ENCODE data around the gene KIAA1549. TPM values are rescaled to one million over a fixed set of nuclear protein-coding genes. Genes with fewer than 3 reads are reported as not detected.

KIAA1549 gene
- total and polyA plus RNA-seq, 11 donors, result 0.91 to 4.8 (median 2.0) TPM

- no peak for ATAC-seq
- DNase-seq, result no peak
- Histone ChIP-seq H3K4me3 (no peak overlapping the region), H3K36me3 (peaks cover 0 to 12% (median 0%) of the 10 kb centered on the region in 9 donors), H3K27me3 (no peaks in the 10 kb centered on the region), H3K27ac (no peak overlapping the region), H3K9me3 (peaks cover 0 to 5% (median 0%) of the 10 kb centered on the region in 12 donors), H3K4me1 (no peaks in the 10 kb centered on the region)
- WGBS, 4 donors, result 90 to 97% (median 95%) methylated on average over 4 of the region's 4 CpGs
- TF ChIP-seq POLR2A (IDR thresholded peaks at IDR 0.05) (no peak), CTCF (IDR thresholded peaks at IDR 0.05) (no peak)
- intact Hi-C loops (cut with DNase I), result no loop called here
Observed at GRCh38 chr7:138872576-138872975, 108.6 kb downstream of the KIAA1549 start.

- Histone ChIP-seq H3K9me3 (peaks cover 0 to 5% (median 0%) of the 10 kb centered on the region in 12 donors), H3K27ac (no peak overlapping the region), H3K27me3 (no peaks in the 10 kb centered on the region), H3K4me1 (no peaks in the 10 kb centered on the region), H3K4me3 (no peak overlapping the region), H3K36me3 (peaks cover 0 to 12% (median 0%) of the 10 kb centered on the region in 9 donors)
- ATAC-seq (no peak), DNase-seq (no peak)
- 96 to 98% (median 97%) methylated on average over 5 of the region's 5 CpGs for WGBS, 4 donors
- intact Hi-C loops (cut with DNase I), result no loop called here
- TF ChIP-seq CTCF (IDR thresholded peaks at IDR 0.05), result no peak
- no peak for TF ChIP-seq POLR2A (IDR thresholded peaks at IDR 0.05)
Observed at GRCh38 chr7:138871814-138872090, 109.4 kb downstream of the KIAA1549 start.

- 89 to 97% (median 96%) methylated on average over 21 of the region's 21 CpGs for WGBS, 4 donors
- ATAC-seq (no peak), DNase-seq (no peak)
- Histone ChIP-seq H3K36me3 (peaks cover 0 to 12% (median 0%) of the 10 kb centered on the region in 9 donors), H3K27ac (no peak overlapping the region), H3K4me1 (no peaks in the 10 kb centered on the region), H3K9me3 (peaks cover 0 to 5% (median 0%) of the 10 kb centered on the region in 12 donors), H3K27me3 (no peaks in the 10 kb centered on the region), H3K4me3 (no peak overlapping the region)
- intact Hi-C loops (cut with DNase I), result no loop called here
- TF ChIP-seq CTCF (IDR thresholded peaks at IDR 0.05) (no peak), POLR2A (IDR thresholded peaks at IDR 0.05) (no peak)
Observed at GRCh38 chr7:138871065-138871813, 110.0 kb downstream of the KIAA1549 start.

GRCh38 chr7:138869353-138869752 lies 111.8 kb downstream of the KIAA1549 start:
- Histone ChIP-seq H3K9me3 (peaks cover 0 to 5% (median 0%) of the 10 kb centered on the region in 12 donors), H3K4me3 (no peak overlapping the region), H3K4me1 (no peaks in the 10 kb centered on the region), H3K27me3 (no peaks in the 10 kb centered on the region), H3K36me3 (peaks cover 0 to 12% (median 0%) of the 10 kb centered on the region in 9 donors), H3K27ac (no peak overlapping the region)
- no peak for DNase-seq
- intact Hi-C loops (cut with DNase I), result no loop called here
- TF ChIP-seq POLR2A (IDR thresholded peaks at IDR 0.05), result no peak
- no peak for TF ChIP-seq CTCF (IDR thresholded peaks at IDR 0.05)
- WGBS, 4 donors, result 98% methylated on average over 26 to 30 of the region's 30 CpGs
- ATAC-seq, result no peak
